ENCODE data around the gene HAUS1. TPM values are rescaled to one million over a fixed set of nuclear protein-coding genes. Genes with fewer than 3 reads are reported as not detected.

Gene HAUS1
- total RNA-seq, 5 donors from 2014 or later (not counting 1 experiment from before 2014, with no cell fraction given) = 16.3 to 23.2 (median 20.6) TPM

GRCh38 chr18:46140173-46140572 is 36.0 kb downstream of the HAUS1 start:
- ATAC-seq (replicated peaks in 1 of 4) (no peak), DNase-seq (no peak)
- 93% methylated on average over 3 of the region's 4 CpGs for WGBS (ENCODE audit: insufficient coverage)
- no peaks in the 10 kb centered on the region for H3K4me1 ChIP-seq (ENCODE audit: control insufficient read depth in 1 of 2, extremely low read depth in 1 of 2, insufficient read depth in 2 of 2, low read length in 2 of 2)
- Mint-ChIP-seq H3K36me3 (peaks cover 12% of the 10 kb centered on the region), H3K9me3 (no peaks in the 10 kb centered on the region), H3K27me3 (no peaks in the 10 kb centered on the region), H3K27ac (peak overlapping the region in 1 of 2 donors; percentile 38), H3K4me3 (no peak overlapping the region), H3K4me1 (no peaks in the 10 kb centered on the region)
- CTCF ChIA-PET = interaction anchor here (0.7 to 1.0 kb wide), 2 partner anchors 8 to 537 kb away, joined by 3 to 5 read pairs; no protein-coding TSS in a partner anchor
- POLR2A ChIA-PET = no interaction called here
- H3K4me3 ChIP-seq (ENCODE audit: control insufficient read depth in 1 of 2, extremely low read depth in 1 of 2, low read length in 1 of 2) = no peak overlapping the region
- H3K27me3 ChIP-seq (replicated peaks in 1 of 2; ENCODE audit: control insufficient read depth in 2 of 2, extremely low read depth in 1 of 2, insufficient read depth in 2 of 2, low read length in 1 of 2) = no peaks in the 10 kb centered on the region
- H3K27ac ChIP-seq (ENCODE audit: low read length) = no peak overlapping the region
- no peaks in the 10 kb centered on the region for H3K9me3 ChIP-seq
- no peaks in the 10 kb centered on the region for H3K36me3 ChIP-seq (ENCODE audit: control insufficient read depth in 2 of 2, extremely low read depth in 1 of 2, insufficient read depth in 1 of 2, low read length in 1 of 2)

- Histone ChIP-seq H3K27ac (ENCODE audit: low read length) (no peak overlapping the region), H3K9me3 (no peaks in the 10 kb centered on the region), H3K27me3 (replicated peaks in 1 of 2; ENCODE audit: control insufficient read depth in 2 of 2, extremely low read depth in 1 of 2, insufficient read depth in 2 of 2, low read length in 1 of 2) (no peaks in the 10 kb centered on the region), H3K36me3 (ENCODE audit: control insufficient read depth in 2 of 2, extremely low read depth in 1 of 2, insufficient read depth in 1 of 2, low read length in 1 of 2) (no peaks in the 10 kb centered on the region), H3K4me3 (ENCODE audit: control insufficient read depth in 1 of 2, extremely low read depth in 1 of 2, low read length in 1 of 2) (no peak overlapping the region), H3K4me1 (ENCODE audit: control insufficient read depth in 1 of 2, extremely low read depth in 1 of 2, insufficient read depth in 2 of 2, low read length in 2 of 2) (no peaks in the 10 kb centered on the region)
- H3K27ac Mint-ChIP-seq = no peak overlapping the region
- 86% methylated on average over 2 of the region's 4 CpGs for WGBS (ENCODE audit: insufficient coverage)
- no peaks in the 10 kb centered on the region for H3K9me3 Mint-ChIP-seq
- DNase-seq = no peak
- H3K27me3 Mint-ChIP-seq = no peaks in the 10 kb centered on the region
- ChIA-PET POLR2A (no interaction called here), CTCF (interaction anchor here in 1 of 2 donors (0.7 kb wide), 1 partner anchor 517 kb away, joined by 6 read pairs; no protein-coding TSS in a partner anchor)
- no peaks in the 10 kb centered on the region for H3K4me1 Mint-ChIP-seq
- ATAC-seq (replicated peaks in 1 of 4) = no peak
- peaks cover 12% of the 10 kb centered on the region for H3K36me3 Mint-ChIP-seq
- no peak overlapping the region for H3K4me3 Mint-ChIP-seq
Measured at GRCh38 chr18:46141199-46141598, 37.0 kb downstream of the HAUS1 start.

- ATAC-seq (replicated peaks in 1 of 4) (peak; percentile 60 to 69 (median 66)), DNase-seq (peak in 24 of 35 experiments; percentile 15 to 73 (median 34))
- no CpG with 5 or more reads among the region's 2 CpGs for WGBS (ENCODE audit: insufficient coverage)
- Histone ChIP-seq H3K9me3 (no peaks in the 10 kb centered on the region), H3K36me3 (ENCODE audit: control insufficient read depth in 2 of 2, extremely low read depth in 1 of 2, insufficient read depth in 1 of 2, low read length in 1 of 2) (no peaks in the 10 kb centered on the region), H3K4me3 (ENCODE audit: control insufficient read depth in 1 of 2, extremely low read depth in 1 of 2, low read length in 1 of 2) (no peak overlapping the region), H3K27ac (ENCODE audit: low read length) (no peak overlapping the region), H3K4me1 (ENCODE audit: control insufficient read depth in 1 of 2, extremely low read depth in 1 of 2, insufficient read depth in 2 of 2, low read length in 2 of 2) (peaks cover 0 to 37% of the 10 kb centered on the region in 2 experiments), H3K27me3 (replicated peaks in 1 of 2; ENCODE audit: control insufficient read depth in 2 of 2, extremely low read depth in 1 of 2, insufficient read depth in 2 of 2, low read length in 1 of 2) (no peaks in the 10 kb centered on the region)
- ChIA-PET CTCF (interaction anchor here (0.6 to 5.3 kb wide), 18 partner anchors 8 to 522 kb away, joined by 3 to 55 read pairs (median 4); partner anchors contain the start of gene LOXHD1 (in 2 of the 2)), POLR2A (interaction anchor here in 1 of 2 donors (0.6 kb wide), 1 partner anchor 212 kb away, joined by 3 read pairs; no protein-coding TSS in a partner anchor)
- peaks cover 4% of the 10 kb centered on the region for H3K36me3 Mint-ChIP-seq
- peaks cover 37 to 49% (median 46%) of the 10 kb centered on the region in 3 donors for H3K4me1 Mint-ChIP-seq
- H3K4me3 Mint-ChIP-seq = peak overlapping the region in 1 of 3 donors; percentile 9
- H3K27me3 Mint-ChIP-seq = no peaks in the 10 kb centered on the region
- peak overlapping the region; percentile 61 to 69 for H3K27ac Mint-ChIP-seq
- no peaks in the 10 kb centered on the region for H3K9me3 Mint-ChIP-seq
Measured at GRCh38 chr18:46148810-46149209, 44.6 kb downstream of the HAUS1 start.

GRCh38 chr18:46152436-46152807 is 48.2 kb downstream of the HAUS1 start:
- WGBS (ENCODE audit: insufficient coverage) = 79% methylated on average over 5 of the region's 7 CpGs
- Histone ChIP-seq H3K9me3 (no peaks in the 10 kb centered on the region), H3K4me1 (ENCODE audit: control insufficient read depth in 1 of 2, extremely low read depth in 1 of 2, insufficient read depth in 2 of 2, low read length in 2 of 2) (peaks cover 21 to 69% of the 10 kb centered on the region in 2 experiments), H3K27me3 (replicated peaks in 1 of 2; ENCODE audit: control insufficient read depth in 2 of 2, extremely low read depth in 1 of 2, insufficient read depth in 2 of 2, low read length in 1 of 2) (no peaks in the 10 kb centered on the region), H3K27ac (ENCODE audit: low read length) (no peak overlapping the region), H3K4me3 (ENCODE audit: control insufficient read depth in 1 of 2, extremely low read depth in 1 of 2, low read length in 1 of 2) (no peak overlapping the region), H3K36me3 (ENCODE audit: control insufficient read depth in 2 of 2, extremely low read depth in 1 of 2, insufficient read depth in 1 of 2, low read length in 1 of 2) (no peaks in the 10 kb centered on the region)
- H3K9me3 Mint-ChIP-seq = no peaks in the 10 kb centered on the region
- H3K4me1 Mint-ChIP-seq = peaks cover 69 to 85% (median 80%) of the 10 kb centered on the region in 3 donors
- no peak for DNase-seq
- no peak overlapping the region for H3K4me3 Mint-ChIP-seq
- H3K27ac Mint-ChIP-seq = peak overlapping the region in 1 of 2 donors; percentile 65
- no peaks in the 10 kb centered on the region for H3K27me3 Mint-ChIP-seq
- no peak for ATAC-seq (replicated peaks in 1 of 4)
- ChIA-PET POLR2A (interaction anchor here (0.5 to 0.7 kb wide), 2 partner anchors 29 to 59 kb away, joined by 3 to 10 read pairs; no protein-coding TSS in a partner anchor), CTCF (interaction anchor here (1.0 to 2.1 kb wide), 4 partner anchors 20 to 506 kb away, joined by 3 to 6 read pairs (median 3); partner anchors contain the start of gene LOXHD1 (in 1 of the 2))
- no peaks in the 10 kb centered on the region for H3K36me3 Mint-ChIP-seq

- Histone ChIP-seq H3K27me3 (replicated peaks in 1 of 2; ENCODE audit: control insufficient read depth in 2 of 2, extremely low read depth in 1 of 2, insufficient read depth in 2 of 2, low read length in 1 of 2) (no peaks in the 10 kb centered on the region), H3K9me3 (no peaks in the 10 kb centered on the region), H3K36me3 (ENCODE audit: control insufficient read depth in 2 of 2, extremely low read depth in 1 of 2, insufficient read depth in 1 of 2, low read length in 1 of 2) (no peaks in the 10 kb centered on the region), H3K4me1 (ENCODE audit: control insufficient read depth in 1 of 2, extremely low read depth in 1 of 2, insufficient read depth in 2 of 2, low read length in 2 of 2) (peaks cover 25 to 74% of the 10 kb centered on the region in 2 experiments), H3K4me3 (ENCODE audit: control insufficient read depth in 1 of 2, extremely low read depth in 1 of 2, low read length in 1 of 2) (no peak overlapping the region), H3K27ac (ENCODE audit: low read length) (no peak overlapping the region)
- Mint-ChIP-seq H3K4me1 (peaks cover 75 to 91% (median 86%) of the 10 kb centered on the region in 3 donors), H3K27me3 (no peaks in the 10 kb centered on the region), H3K9me3 (no peaks in the 10 kb centered on the region), H3K27ac (peak overlapping the region in 1 of 2 donors; percentile 62), H3K4me3 (no peak overlapping the region), H3K36me3 (no peaks in the 10 kb centered on the region)
- ChIA-PET POLR2A (interaction anchor here in 1 of 2 donors (0.7 kb wide), 1 partner anchor 59 kb away, joined by 10 read pairs; no protein-coding TSS in a partner anchor), CTCF (interaction anchor here (1.0 to 2.1 kb wide), 4 partner anchors 20 to 505 kb away, joined by 3 to 6 read pairs (median 3); partner anchors contain the start of gene LOXHD1 (in 1 of the 2))
- no peak for ATAC-seq (replicated peaks in 1 of 4)
- 76% methylated on average over 4 of the region's 8 CpGs for WGBS (ENCODE audit: insufficient coverage)
- DNase-seq = no peak
Measured at GRCh38 chr18:46152808-46153617, 48.8 kb downstream of the HAUS1 start.

- POLR2A ChIA-PET = no interaction called here
- peak overlapping the region; percentile 95 to 99 for H3K27ac Mint-ChIP-seq
Measured at GRCh38 chr18:46155641-46156051, 51.5 kb downstream of the HAUS1 start.

More at GRCh38 chr18:46155641-46156051, 51.5 kb downstream of the HAUS1 start:
- WGBS (ENCODE audit: insufficient coverage) = no CpG with 5 or more reads among the region's 2 CpGs
- Histone ChIP-seq H3K27me3 (replicated peaks in 1 of 2; ENCODE audit: control insufficient read depth in 2 of 2, extremely low read depth in 1 of 2, insufficient read depth in 2 of 2, low read length in 1 of 2) (no peaks in the 10 kb centered on the region), H3K4me1 (ENCODE audit: control insufficient read depth in 1 of 2, extremely low read depth in 1 of 2, insufficient read depth in 2 of 2, low read length in 2 of 2) (peaks cover 31 to 72% of the 10 kb centered on the region in 2 experiments), H3K4me3 (ENCODE audit: control insufficient read depth in 1 of 2, extremely low read depth in 1 of 2, low read length in 1 of 2) (peak overlapping the region in 1 of 2 donors; percentile 11), H3K9me3 (no peaks in the 10 kb centered on the region), H3K36me3 (ENCODE audit: control insufficient read depth in 2 of 2, extremely low read depth in 1 of 2, insufficient read depth in 1 of 2, low read length in 1 of 2) (no peaks in the 10 kb centered on the region), H3K27ac (ENCODE audit: low read length) (peak overlapping the region; percentile 69)
- H3K36me3 Mint-ChIP-seq = no peaks in the 10 kb centered on the region
- H3K27me3 Mint-ChIP-seq = no peaks in the 10 kb centered on the region
- H3K4me1 Mint-ChIP-seq = peaks cover 72 to 91% (median 79%) of the 10 kb centered on the region in 3 donors
- H3K9me3 Mint-ChIP-seq = no peaks in the 10 kb centered on the region
- ATAC-seq (replicated peaks in 1 of 4) (peak; percentile 88 to 96 (median 88)), DNase-seq (peak in 29 of 35 experiments; percentile 3 to 63 (median 25))
- H3K4me3 Mint-ChIP-seq = peak overlapping the region; percentile 37 to 73 (median 60)
- CTCF ChIA-PET = interaction anchor here (0.5 to 1.0 kb wide), 4 partner anchors 18 to 503 kb away, joined by 3 to 4 read pairs (median 3); a partner anchor contains a TSS
